AG20443 (cell line): ENCODE results near the gene MOGAT2.

Source experiments
- DNase-seq: peaks from one replicate; pipeline ENCODE4 v3.0.0; 2012; ENCODE audit warnings: low spot score, mixed read lengths

MOGAT2 gene

GRCh38 chr11:75760243-75760642 lies 42.6 kb downstream of the MOGAT2 start:
- DNase-seq: no peak

DNA sequence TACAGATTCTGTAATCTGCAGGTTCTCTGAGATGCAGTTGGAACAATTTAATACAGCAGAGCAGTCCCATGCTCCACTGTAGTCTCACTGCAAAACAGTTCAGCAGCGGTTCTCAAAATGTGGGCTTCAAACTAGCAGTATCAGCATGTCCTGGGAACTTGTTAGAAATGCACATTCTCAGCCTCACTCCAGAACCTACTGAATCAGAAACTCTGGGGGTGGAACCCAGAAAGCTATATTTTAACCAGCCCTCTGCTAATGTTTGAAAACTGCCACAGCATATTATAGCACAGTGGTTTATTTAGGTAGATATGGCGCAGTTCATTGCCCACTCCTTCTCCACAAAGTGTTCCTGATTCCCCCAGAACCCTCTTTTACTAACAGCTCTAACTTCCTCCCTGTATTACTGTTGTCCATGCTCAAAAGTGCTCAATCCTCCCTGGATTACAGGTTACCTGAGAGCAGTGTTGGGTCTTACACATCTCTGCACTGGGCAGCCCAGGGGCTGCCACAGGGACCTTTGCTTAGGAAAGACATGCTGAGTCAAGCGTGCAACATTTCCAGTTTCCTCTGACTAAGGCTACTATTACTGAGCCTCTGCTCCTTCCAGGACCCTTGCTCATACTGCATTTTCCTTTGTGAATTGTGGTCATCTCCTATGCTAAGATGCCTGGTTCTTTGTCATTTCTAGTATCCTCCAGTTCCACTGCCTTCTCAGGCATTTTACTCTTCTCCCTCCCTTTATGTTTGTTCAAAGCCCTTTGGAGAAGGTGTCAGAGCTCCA lies 43.3 kb downstream of the MOGAT2 start:
- DNase-seq: peak; percentile 68

DNA sequence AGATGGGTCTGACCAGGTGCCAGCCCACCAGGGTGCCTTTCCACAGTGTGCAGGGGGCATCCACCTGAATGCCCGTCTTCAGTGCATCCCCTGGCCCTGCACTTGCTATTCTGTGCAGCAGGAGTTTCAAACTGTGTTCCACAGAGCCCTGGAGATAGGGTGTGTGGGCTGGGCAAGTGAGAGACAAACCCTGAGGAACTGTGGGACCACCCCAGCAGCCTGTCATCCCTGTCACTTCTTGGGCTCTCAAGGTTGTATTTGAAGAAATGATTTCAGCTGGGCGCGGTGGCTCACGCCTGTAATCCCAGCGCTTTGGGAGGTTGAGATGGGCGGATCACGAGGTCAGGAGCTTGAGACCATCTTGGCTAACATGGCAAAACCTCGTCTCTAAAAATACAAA lies 44.5 kb downstream of the MOGAT2 start:
- DNase-seq: no peak

GRCh38 chr11:75762885-75763284 lies 45.2 kb downstream of the MOGAT2 start:
- DNase-seq: peak; percentile 57

- no peak for DNase-seq
Observed at GRCh38 chr11:75763846-75764245, 46.2 kb downstream of the MOGAT2 start.

GRCh38 chr11:75765116-75765515 lies 47.5 kb downstream of the MOGAT2 start:
- DNase-seq: no peak

GRCh38 chr11:75766443-75767227 lies 49.0 kb downstream of the MOGAT2 start:
- DNase-seq: no peak

- DNase-seq: no peak
Observed at GRCh38 chr11:75767228-75767572, 49.6 kb downstream of the MOGAT2 start.

DNA sequence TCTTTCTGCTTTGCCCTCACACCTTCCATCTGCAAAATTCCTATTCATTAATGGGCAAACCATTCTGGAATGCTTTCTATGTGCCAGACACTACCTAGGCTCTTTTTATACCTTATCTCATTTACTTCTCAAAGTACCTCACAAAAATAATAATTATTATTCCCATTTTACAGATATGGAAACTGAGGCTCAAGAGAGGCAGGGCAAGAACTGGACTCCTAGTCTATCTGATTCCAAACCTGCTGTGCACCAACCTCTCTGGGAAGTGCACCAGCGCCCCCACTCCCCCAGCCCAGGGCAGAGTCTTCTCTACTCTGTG lies 50.1 kb downstream of the MOGAT2 start:
- no peak for DNase-seq

DNA sequence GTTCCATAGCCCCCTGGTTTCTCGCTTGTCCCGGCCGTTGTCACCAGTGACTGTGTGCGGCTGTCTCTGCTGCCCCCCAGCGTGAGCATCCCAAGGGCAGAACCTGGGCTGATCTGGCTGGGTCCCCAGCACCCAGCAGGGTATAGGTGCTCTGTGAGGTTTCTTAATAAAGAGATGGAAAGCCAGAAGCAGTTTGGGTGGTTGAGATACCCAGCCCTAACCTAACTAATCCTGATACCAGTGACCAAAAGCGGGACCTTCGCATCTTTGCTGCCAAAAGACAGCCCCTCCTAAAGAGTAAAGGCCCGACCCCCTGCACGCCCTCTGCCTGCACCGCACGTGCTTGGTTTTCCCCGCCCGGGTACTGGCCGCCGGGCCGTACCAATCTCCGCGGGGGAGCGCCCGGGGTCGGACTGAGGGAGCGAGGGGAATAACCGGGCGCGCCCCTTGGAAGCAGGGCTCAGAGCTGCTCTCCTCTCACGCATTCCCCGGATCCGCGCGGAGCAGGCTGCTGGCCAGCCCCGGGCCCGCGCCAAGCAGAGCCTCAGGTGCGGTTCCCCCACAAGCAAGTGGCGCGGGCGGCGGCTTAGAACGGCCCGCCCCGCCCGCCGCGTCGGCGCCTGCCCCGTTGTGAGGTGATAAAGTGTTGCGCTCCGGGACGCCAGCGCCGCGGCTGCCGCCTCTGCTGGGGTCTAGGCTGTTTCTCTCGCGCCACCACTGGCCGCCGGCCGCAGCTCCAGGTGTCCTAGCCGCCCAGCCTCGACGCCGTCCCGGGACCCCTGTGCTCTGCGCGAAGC lies 50.7 kb downstream of the MOGAT2 start, which contains the start of gene DGAT2:
Gene DGAT2 (plus strand): TSS at position 667 of the 797 bp plus-strand sequence. CDS start 214 bp downstream, outside the sequence.
- DNase-seq: peak; percentile 87

DNA sequence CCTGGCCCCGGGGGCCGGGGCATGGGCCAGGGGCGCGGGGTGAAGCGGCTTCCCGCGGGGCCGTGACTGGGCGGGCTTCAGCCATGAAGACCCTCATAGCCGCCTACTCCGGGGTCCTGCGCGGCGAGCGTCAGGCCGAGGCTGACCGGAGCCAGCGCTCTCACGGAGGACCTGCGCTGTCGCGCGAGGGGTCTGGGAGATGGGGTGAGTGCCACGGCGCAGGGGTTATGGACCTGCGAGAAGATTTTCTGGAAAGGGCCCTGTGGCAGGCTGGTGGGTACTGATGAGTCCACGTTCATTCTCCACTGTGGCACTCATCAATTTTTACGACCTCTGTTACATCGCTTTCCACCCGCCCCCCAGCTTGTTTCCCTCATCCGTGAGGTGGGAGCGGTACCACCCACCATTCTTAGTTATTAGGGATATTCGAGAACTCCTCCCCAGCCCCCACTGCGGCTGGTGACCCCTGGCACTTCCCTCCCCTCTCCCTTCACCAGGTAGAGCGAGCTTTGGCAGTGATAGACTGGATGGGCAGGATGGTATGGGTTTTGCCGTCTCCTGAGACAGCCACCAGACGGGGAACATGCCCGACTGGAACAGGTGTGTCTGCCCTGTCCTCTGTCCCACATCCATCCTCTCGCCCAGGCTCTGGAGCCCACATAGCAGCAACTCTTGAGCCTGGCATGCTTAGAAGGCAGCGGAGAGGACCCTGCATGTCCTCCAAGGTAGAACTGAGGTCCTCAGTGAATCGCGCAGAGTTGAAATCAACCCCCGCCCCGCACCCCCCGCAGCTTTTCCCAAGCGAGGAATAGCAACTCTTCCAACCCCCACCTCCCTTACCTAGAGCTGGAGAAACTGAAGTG lies 51.5 kb downstream of the MOGAT2 start:
- DNase-seq: no peak

- DNase-seq: no peak
Observed at GRCh38 chr11:75770102-75770501, 52.5 kb downstream of the MOGAT2 start.

DNA sequence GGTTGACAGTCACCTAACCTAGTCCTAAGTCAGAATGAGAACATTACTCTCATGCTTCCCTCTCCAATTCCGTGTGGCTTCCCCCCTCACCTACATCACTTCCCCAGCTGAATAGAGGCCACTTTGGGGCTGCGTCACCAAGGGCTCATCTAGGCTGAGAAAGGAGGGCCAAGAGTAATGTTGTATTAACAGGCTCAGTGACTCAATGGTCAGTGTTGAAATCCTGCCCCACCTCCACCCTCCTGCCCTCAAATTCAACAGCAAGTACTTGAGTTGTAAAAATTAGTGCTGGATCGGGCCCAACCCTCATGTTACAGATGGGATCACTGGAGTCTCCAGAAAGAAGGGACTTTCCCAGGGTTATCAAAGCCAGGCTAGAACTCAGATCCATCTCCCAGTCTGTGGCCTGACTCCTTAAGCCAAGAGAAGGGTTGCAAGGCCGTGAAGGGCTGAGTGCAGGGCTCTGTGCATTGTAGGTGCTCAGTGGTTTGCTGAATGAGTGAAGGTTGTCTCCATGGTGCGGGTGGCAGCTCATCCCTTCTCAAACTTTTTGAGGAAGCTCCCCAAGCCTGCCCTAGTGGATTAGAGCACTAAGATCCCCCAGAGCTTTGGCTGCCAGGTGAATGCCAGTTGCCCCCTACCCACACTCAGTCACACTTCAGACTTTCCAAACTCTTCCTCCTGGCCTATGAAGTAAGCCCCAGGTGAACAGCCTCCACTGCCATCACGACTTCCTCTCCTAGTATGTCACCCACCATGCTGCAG lies 54.2 kb downstream of the MOGAT2 start:
- DNase-seq: peak; percentile 86

DNA sequence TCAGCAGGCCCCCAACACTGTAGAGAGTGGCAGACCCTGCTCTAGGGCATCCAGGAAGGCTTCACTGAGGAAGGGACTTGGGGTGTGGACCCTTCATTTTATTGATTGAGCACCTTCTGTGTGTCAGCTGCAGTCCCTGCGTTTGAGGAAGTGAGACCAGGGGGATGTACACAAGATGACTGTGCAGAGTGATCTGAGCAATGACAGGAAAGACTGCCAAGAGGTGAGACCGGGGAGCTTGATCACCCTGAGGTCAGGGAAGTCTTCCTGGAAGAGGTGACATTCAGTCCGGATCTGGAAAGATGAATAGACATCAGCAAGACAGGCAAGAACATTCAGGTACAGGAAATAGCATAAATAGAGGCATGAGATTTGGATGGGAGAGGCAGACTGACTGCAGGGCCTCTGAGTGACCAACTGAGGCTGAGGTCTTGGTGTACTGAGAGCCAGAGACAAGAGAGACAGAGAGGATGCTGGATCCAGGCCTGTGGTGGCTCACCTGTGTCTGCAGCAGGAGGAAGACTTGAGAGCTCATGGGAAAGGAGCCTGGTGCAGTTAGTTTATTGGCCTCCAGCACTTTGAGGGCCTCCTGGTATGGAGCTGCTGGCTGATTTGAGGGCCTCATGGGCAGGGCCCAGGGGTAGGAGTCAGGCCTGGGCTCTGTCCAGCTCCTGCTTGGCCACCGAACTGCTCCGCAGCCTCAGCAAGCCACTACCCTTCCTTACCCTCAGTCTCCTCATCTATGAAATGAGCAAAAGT lies 56.1 kb downstream of the MOGAT2 start:
- DNase-seq: no peak

DNA sequence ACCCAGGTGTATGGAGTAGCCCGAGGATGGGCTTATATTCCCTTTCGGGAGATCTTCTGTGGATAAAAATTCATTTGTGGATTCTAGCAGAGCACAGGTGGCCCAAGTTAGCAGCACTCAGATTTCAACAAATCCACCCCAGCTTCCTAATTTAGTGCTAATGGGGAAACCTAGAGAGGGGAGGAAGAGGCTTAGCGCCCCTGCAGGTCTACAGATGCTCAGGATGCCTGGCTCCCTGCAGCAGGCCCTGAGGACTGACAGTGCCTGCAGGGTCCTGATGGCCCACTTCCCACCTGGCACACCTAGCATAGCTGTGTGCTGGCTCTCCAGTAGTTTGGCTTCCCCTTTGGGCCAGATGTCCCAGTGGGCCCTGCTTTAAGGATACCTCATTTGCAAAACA lies 57.4 kb downstream of the MOGAT2 start:
- no peak for DNase-seq

GRCh38 chr11:75776546-75776945 lies 58.9 kb downstream of the MOGAT2 start:
- DNase-seq: no peak

- DNase-seq: no peak
Observed at GRCh38 chr11:75777461-75778110, 59.9 kb downstream of the MOGAT2 start.

DNA sequence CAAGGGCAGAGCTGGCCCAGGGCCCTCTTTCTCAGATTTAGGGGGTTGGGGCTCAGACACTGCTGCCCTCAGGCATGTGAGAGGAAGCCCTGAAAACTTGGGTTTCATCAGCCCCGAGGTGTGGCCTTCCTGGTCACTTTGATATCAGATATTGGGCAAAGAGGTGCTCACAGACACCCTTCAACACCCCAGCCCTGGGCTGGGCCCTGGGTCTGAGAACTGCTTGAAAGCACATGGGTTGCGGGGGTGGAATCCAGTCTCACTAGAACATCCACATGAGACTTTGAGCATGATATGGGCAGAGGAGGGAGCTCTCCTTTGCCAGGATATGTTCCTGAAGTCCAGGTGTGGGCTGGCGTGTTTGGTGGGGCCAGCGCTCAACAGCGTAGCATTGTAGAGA lies 61.3 kb downstream of the MOGAT2 start:
- no peak for DNase-seq

DNA sequence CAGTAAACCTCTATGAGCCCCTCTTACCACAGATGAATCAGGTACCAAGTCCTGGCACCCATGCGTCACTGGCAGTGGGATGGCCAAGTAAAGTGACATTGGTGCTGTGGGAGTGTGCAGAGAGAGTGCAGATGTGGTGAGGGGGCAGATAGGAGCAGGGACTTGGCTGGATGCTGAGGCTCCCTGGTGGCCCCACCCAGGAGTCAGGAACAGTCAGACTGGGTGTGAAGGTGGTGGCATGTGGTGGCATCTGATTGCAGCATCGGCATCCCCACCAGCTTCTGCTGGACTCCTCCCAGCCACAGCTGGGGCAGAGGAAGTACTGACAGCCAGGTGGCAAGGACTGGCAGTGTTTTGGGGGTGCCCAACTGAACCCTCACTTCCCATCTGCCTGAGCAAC lies 62.3 kb downstream of the MOGAT2 start:
- no peak for DNase-seq

- DNase-seq: no peak
Observed at GRCh38 chr11:75780888-75781287, 63.2 kb downstream of the MOGAT2 start.
